HepG2 (cell line): ENCODE results near the gene GEMIN2. TPM values are rescaled to one million over a fixed set of nuclear protein-coding genes. Genes with fewer than 3 reads are reported as not detected.

Experiments
- CCDC6 ChIP-seq: sonication (generic); formaldehyde crosslinking; IDR thresholded peaks from 2 replicates; pipeline ENCODE4 v1.8.1; 2022; ENCODE audit warnings: mild to moderate bottlenecking, missing genetic modification reagents, moderate library complexity
- CEBPG ChIP-seq: IDR thresholded peaks from 2 replicates; pipeline ENCODE4 v1.6.1; 2016
- HOXA5 ChIP-seq: sonication (generic); formaldehyde crosslinking; IDR thresholded peaks from 2 replicates; pipeline ENCODE4 v1.4.0; 2020; ENCODE audit warnings: missing genetic modification reagents
- MED1 ChIP-seq: sonication (generic); formaldehyde crosslinking; IDR thresholded peaks from 2 replicates; pipeline ENCODE4 v1.4.0; 2020; ENCODE audit warnings: missing genetic modification reagents
- PCBP1 ChIP-seq: fragments of 200-400 bp; formaldehyde crosslinking; IDR thresholded peaks from 2 replicates; pipeline ENCODE4 v1.6.1; 2017; ENCODE audit warnings: mild to moderate bottlenecking, low read depth, low read length, borderline replicate concordance
- RFX3 ChIP-seq: IDR thresholded peaks from 2 replicates; pipeline ENCODE4 v1.6.1; 2016; ENCODE audit warnings: missing biosample characterization, missing genetic modification reagents
- RXRB ChIP-seq: IDR thresholded peaks from 2 replicates; pipeline ENCODE4 v1.6.1; 2016; ENCODE audit warnings: borderline replicate concordance, missing genetic modification reagents, missing compliant biosample characterization
- SMAD1 ChIP-seq: sonication (generic); formaldehyde crosslinking; IDR thresholded peaks from 2 replicates; pipeline ENCODE4 v1.4.0; 2020; ENCODE audit warnings: missing genetic modification reagents, low read depth, mild to moderate bottlenecking, borderline replicate concordance
- ZNF326 ChIP-seq: sonication (generic); formaldehyde crosslinking; IDR thresholded peaks from 2 replicates; pipeline ENCODE4 v1.4.0; 2020; ENCODE audit warnings: missing genetic modification reagents, borderline replicate concordance
- ZNF431 ChIP-seq: sonication (generic); formaldehyde crosslinking; IDR thresholded peaks from 2 replicates; pipeline ENCODE4 v1.9.0; 2022; ENCODE audit warnings: missing genetic modification reagents, low read depth, mild to moderate bottlenecking, borderline replicate concordance
- ZNF432 ChIP-seq: sonication (generic); formaldehyde crosslinking; IDR thresholded peaks from 2 replicates; pipeline ENCODE4 v1.5.0; 2020; ENCODE audit warnings: missing genetic modification reagents, mild to moderate bottlenecking, borderline replicate concordance
- ZNF562 ChIP-seq: sonication (generic); formaldehyde crosslinking; IDR thresholded peaks from 2 replicates; pipeline ENCODE4 v1.8.0; 2022; ENCODE audit warnings: missing genetic modification reagents, borderline replicate concordance
- ZNF773 ChIP-seq: sonication (generic); formaldehyde crosslinking; IDR thresholded peaks from 2 replicates; pipeline ENCODE4 v1.4.0; 2020; ENCODE audit warnings: missing genetic modification reagents, borderline replicate concordance
- polyA plus RNA-seq, 8 experiments: library from polyadenylated mRNA; depleted of rRNA in 3 of 8; stranded (reverse) in 7 of 8; unstranded in 1 of 8; fragments of >200 nt; fragmentation: Illumina TruSeq in 4 of 8; extraction: Trizol in 4 of 8; gene quantifications; 2 replicates each; pipeline versions ENCODE4 v1.2.1 to v1.2.3, GENCODE V29; 2011 to 2016; ENCODE audit warnings: low read depth in 4 of 8, missing spikeins in 1 of 8, mixed read lengths in 1 of 8; ENCODE audit not compliant: insufficient read depth in 1 of 8
- total RNA-seq, 5 experiments: library from RNA; depleted of rRNA; stranded (reverse); fragments of >200 nt; fragmentation: Illumina TruSeq; extraction: Trizol; gene quantifications; 2 replicates each; pipeline ENCODE4 v1.2.3, GENCODE V29; 2016; ENCODE audit warnings: low read depth in 1 of 5
- TF ChIP-seq, protein P1 (sequence below): sonication (generic); formaldehyde crosslinking; IDR thresholded peaks from 2 replicates; pipeline ENCODE4 v1.4.0; 2020; ENCODE audit warnings: missing genetic modification reagents
- TF ChIP-seq, protein P2 (sequence below): sonication (generic); formaldehyde crosslinking; IDR thresholded peaks from 2 replicates; pipeline ENCODE4 v1.4.0; 2020; ENCODE audit warnings: missing genetic modification reagents
- TF ChIP-seq, protein P3 (sequence below): IDR thresholded peaks from 2 replicates; pipeline ENCODE4 v1.6.1; 2016; ENCODE audit warnings: mild to moderate bottlenecking, missing biosample characterization, missing genetic modification reagents
- TF ChIP-seq, protein P4 (sequence below): sonication (generic); formaldehyde crosslinking; IDR thresholded peaks from 2 replicates; pipeline ENCODE4 v1.5.0; 2020; ENCODE audit warnings: mild to moderate bottlenecking, missing genetic modification reagents
- TF ChIP-seq, protein P5 (sequence below): sonication (generic); formaldehyde crosslinking; IDR thresholded peaks from 2 replicates; pipeline ENCODE4 v1.4.0; 2020; ENCODE audit warnings: missing genetic modification reagents

GEMIN2 gene
- total and polyA plus RNA-seq, 2 of the 13 experiments (the other 11 are each of a cell fraction or from before 2014, with no cell fraction given), result 54.8 to 110 TPM

DNA sequence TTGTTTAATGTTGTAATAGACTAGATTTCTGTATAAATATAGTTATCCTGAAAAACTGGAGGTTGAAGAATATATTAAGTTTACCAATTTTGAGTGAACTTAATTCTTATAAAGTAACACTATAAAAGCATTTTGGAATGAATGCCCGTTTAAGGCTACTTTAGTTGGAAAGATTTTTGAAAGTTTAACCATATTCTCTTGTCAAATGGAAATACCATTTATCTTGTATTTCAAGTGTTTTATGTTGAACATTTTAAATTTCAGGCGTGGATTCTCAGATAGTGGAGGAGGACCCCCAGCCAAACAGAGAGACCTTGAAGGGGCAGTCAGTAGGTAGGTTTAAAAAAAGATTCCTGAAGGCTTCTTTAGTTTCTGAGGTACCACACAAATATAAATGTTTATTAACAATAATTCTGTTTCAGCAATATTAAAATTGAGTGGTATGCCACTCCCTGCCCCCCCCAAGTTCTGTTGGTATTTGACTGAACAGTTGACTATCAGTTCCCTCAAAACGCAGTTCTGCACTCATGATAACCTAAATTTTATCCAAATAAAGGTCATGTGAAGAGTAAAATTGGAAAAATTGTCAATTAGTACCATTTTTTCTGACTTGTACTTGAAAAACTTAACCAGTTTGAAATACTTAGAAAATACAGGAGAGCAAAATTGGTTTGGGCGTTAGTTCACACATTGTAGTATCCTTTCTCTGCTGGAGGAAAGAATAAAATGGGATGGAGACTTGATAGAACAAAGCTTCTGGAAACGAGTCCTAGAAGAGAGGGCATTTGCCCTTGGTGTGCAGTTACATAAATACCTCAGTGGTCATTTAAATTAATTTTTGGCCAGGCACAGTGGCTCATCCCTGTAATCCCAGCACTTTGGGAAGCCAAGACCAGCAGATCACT lies 62.4 kb downstream of the GEMIN2 start (continued):
- TF ChIP-seq, protein P1, sequence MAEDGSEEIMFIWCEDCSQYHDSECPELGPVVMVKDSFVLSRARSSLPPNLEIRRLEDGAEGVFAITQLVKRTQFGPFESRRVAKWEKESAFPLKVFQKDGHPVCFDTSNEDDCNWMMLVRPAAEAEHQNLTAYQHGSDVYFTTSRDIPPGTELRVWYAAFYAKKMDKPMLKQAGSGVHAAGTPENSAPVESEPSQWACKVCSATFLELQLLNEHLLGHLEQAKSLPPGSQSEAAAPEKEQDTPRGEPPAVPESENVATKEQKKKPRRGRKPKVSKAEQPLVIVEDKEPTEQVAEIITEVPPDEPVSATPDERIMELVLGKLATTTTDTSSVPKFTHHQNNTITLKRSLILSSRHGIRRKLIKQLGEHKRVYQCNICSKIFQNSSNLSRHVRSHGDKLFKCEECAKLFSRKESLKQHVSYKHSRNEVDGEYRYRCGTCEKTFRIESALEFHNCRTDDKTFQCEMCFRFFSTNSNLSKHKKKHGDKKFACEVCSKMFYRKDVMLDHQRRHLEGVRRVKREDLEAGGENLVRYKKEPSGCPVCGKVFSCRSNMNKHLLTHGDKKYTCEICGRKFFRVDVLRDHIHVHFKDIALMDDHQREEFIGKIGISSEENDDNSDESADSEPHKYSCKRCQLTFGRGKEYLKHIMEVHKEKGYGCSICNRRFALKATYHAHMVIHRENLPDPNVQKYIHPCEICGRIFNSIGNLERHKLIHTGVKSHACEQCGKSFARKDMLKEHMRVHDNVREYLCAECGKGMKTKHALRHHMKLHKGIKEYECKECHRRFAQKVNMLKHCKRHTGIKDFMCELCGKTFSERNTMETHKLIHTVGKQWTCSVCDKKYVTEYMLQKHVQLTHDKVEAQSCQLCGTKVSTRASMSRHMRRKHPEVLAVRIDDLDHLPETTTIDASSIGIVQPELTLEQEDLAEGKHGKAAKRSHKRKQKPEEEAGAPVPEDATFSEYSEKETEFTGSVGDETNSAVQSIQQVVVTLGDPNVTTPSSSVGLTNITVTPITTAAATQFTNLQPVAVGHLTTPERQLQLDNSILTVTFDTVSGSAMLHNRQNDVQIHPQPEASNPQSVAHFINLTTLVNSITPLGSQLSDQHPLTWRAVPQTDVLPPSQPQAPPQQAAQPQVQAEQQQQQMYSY (CRISPR knock-in tag), result peak; percentile 17; the same call in 1 of the 2 replicates
- TF ChIP-seq CCDC6 (CRISPR knock-in tag), result no peak
- no peak for TF ChIP-seq CEBPG
- TF ChIP-seq PCBP1, result no peak
- no peak for TF ChIP-seq ZNF431 (CRISPR knock-in tag)
- no peak for TF ChIP-seq ZNF773 (CRISPR knock-in tag)
- no peak; the same call in 1 of the 2 replicates for TF ChIP-seq MED1 (CRISPR knock-in tag)
- TF ChIP-seq, protein P2, sequence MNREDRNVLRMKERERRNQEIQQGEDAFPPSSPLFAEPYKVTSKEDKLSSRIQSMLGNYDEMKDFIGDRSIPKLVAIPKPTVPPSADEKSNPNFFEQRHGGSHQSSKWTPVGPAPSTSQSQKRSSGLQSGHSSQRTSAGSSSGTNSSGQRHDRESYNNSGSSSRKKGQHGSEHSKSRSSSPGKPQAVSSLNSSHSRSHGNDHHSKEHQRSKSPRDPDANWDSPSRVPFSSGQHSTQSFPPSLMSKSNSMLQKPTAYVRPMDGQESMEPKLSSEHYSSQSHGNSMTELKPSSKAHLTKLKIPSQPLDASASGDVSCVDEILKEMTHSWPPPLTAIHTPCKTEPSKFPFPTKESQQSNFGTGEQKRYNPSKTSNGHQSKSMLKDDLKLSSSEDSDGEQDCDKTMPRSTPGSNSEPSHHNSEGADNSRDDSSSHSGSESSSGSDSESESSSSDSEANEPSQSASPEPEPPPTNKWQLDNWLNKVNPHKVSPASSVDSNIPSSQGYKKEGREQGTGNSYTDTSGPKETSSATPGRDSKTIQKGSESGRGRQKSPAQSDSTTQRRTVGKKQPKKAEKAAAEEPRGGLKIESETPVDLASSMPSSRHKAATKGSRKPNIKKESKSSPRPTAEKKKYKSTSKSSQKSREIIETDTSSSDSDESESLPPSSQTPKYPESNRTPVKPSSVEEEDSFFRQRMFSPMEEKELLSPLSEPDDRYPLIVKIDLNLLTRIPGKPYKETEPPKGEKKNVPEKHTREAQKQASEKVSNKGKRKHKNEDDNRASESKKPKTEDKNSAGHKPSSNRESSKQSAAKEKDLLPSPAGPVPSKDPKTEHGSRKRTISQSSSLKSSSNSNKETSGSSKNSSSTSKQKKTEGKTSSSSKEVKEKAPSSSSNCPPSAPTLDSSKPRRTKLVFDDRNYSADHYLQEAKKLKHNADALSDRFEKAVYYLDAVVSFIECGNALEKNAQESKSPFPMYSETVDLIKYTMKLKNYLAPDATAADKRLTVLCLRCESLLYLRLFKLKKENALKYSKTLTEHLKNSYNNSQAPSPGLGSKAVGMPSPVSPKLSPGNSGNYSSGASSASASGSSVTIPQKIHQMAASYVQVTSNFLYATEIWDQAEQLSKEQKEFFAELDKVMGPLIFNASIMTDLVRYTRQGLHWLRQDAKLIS (CRISPR knock-in tag), result 0 out of 2 replicates have a peak, but pooled peaks have one; percentile 67
- TF ChIP-seq, protein P3, sequence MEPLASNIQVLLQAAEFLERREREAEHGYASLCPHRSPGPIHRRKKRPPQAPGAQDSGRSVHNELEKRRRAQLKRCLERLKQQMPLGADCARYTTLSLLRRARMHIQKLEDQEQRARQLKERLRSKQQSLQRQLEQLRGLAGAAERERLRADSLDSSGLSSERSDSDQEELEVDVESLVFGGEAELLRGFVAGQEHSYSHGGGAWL, result no peak
- peak; percentile 20; the same call in 1 of the 2 replicates for TF ChIP-seq RXRB
- TF ChIP-seq, protein P4, sequence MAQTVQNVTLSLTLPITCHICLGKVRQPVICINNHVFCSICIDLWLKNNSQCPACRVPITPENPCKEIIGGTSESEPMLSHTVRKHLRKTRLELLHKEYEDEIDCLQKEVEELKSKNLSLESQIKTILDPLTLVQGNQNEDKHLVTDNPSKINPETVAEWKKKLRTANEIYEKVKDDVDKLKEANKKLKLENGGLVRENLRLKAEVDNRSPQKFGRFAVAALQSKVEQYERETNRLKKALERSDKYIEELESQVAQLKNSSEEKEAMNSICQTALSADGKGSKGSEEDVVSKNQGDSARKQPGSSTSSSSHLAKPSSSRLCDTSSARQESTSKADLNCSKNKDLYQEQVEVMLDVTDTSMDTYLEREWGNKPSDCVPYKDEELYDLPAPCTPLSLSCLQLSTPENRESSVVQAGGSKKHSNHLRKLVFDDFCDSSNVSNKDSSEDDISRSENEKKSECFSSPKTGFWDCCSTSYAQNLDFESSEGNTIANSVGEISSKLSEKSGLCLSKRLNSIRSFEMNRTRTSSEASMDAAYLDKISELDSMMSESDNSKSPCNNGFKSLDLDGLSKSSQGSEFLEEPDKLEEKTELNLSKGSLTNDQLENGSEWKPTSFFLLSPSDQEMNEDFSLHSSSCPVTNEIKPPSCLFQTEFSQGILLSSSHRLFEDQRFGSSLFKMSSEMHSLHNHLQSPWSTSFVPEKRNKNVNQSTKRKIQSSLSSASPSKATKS (CRISPR knock-in tag), result peak; percentile 64; the same call in 1 of the 2 replicates
- no peak for TF ChIP-seq ZNF432
- peak; percentile 6; the same call in 1 of the 2 replicates for TF ChIP-seq RFX3 (CRISPR knock-in tag)
- 0 out of 2 replicates have a peak, but pooled peaks have one; percentile 35 for TF ChIP-seq HOXA5
- TF ChIP-seq, protein P5, sequence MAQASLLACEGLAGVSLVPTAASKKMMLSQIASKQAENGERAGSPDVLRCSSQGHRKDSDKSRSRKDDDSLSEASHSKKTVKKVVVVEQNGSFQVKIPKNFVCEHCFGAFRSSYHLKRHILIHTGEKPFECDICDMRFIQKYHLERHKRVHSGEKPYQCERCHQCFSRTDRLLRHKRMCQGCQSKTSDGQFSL (CRISPR knock-in tag), result peak; percentile 75; the same call in 1 of the 2 replicates
- TF ChIP-seq ZNF562 (CRISPR knock-in tag), result no peak
- no peak for TF ChIP-seq ZNF326
- TF ChIP-seq SMAD1 (CRISPR knock-in tag), result no peak
